Body of pancreas (tissue), 4 donors: ENCODE measurements around the gene NAPG.

Experiments
- CTCF ChIP-seq, 7 experiments: fragments of 450-650 bp in 4 of 7; fragments of 200-600 bp in 3 of 7; sonication (generic) in 3 of 7; IDR thresholded peaks; one replicate each; pipeline ENCODE4 v1.5.1; 2016 to 2019; ENCODE audit warnings: antibody characterized with exemption in 7 of 7
- POLR2A ChIP-seq, 3 donors: fragments of 450-650 bp; IDR thresholded peaks; one replicate each; pipeline ENCODE4 v1.6.1; 2016; ENCODE audit warnings: antibody characterized with exemption in 3 of 3, mild to moderate bottlenecking in 2 of 3

- no peak for TF ChIP-seq POLR2A (IDR thresholded peaks at IDR 0.05)
- no peak for TF ChIP-seq CTCF (IDR thresholded peaks at IDR 0.05)
These were observed 49.5 kb upstream of the NAPG start for GRCh38 chr18:10476338-10476791.
